Skeletal muscle satellite cell (primary cell): ENCODE data around the gene DIPK1A.

ENCODE experiments used
- H3K27me3 ChIP-seq: 2 replicates; pipeline ENCODE4 v1.7.0; 2013; ENCODE audit warnings: low read length; ENCODE audit not compliant: control insufficient read depth, insufficient read depth
- H3K36me3 ChIP-seq: 2 replicates; pipeline ENCODE4 v1.7.0; 2013; ENCODE audit warnings: mild to moderate bottlenecking, control low read depth, low read length; ENCODE audit not compliant: insufficient read depth
- H3K4me1 ChIP-seq: 2 replicates; pipeline ENCODE4 v1.7.0; 2013; ENCODE audit warnings: low read length; ENCODE audit not compliant: control insufficient read depth, insufficient read depth
- H3K4me2 ChIP-seq: 2 replicates; pipeline ENCODE4 v1.7.0; 2013; ENCODE audit warnings: mild to moderate bottlenecking, low read length
- H3K4me3 ChIP-seq: 2 replicates; pipeline ENCODE4 v1.7.0; 2013; ENCODE audit warnings: low read length
- H3K9ac ChIP-seq: 2 replicates; pipeline ENCODE4 v1.7.0; 2013; ENCODE audit warnings: mild to moderate bottlenecking, low read depth, low read length, moderate library complexity
- H3K9me3 ChIP-seq: replicated peaks from 2 replicates; pipeline ENCODE4 v1.7.0; 2013; ENCODE audit warnings: mild to moderate bottlenecking, control low read depth, low read length

The DIPK1A gene

GRCh38 chr1:92822879-92823278 lies 138.4 kb downstream of the DIPK1A start:
- H3K27me3 ChIP-seq, result no peaks in the 10 kb centered on the region
- H3K9me3 ChIP-seq, result no peaks in the 10 kb centered on the region
- H3K4me2 ChIP-seq, result no peak overlapping the region
- no peaks in the 10 kb centered on the region for H3K36me3 ChIP-seq
- no peaks in the 10 kb centered on the region for H3K4me1 ChIP-seq
- H3K9ac ChIP-seq, result no peak overlapping the region
- H3K4me3 ChIP-seq, result no peak overlapping the region

- H3K4me2 ChIP-seq, result no peak overlapping the region
- H3K9me3 ChIP-seq, result no peaks in the 10 kb centered on the region
- H3K27me3 ChIP-seq, result no peaks in the 10 kb centered on the region
- H3K4me3 ChIP-seq, result no peak overlapping the region
- no peaks in the 10 kb centered on the region for H3K4me1 ChIP-seq
- H3K36me3 ChIP-seq, result no peaks in the 10 kb centered on the region
- no peak overlapping the region for H3K9ac ChIP-seq
Measured at GRCh38 chr1:92820551-92820950, 140.7 kb downstream of the DIPK1A start.

- Histone ChIP-seq H3K4me2 (no peak overlapping the region), H3K9me3 (no peaks in the 10 kb centered on the region), H3K4me1 (no peaks in the 10 kb centered on the region), H3K36me3 (no peaks in the 10 kb centered on the region), H3K9ac (no peak overlapping the region), H3K27me3 (no peaks in the 10 kb centered on the region), H3K4me3 (no peak overlapping the region)
Measured at GRCh38 chr1:92820024-92820423, 141.2 kb downstream of the DIPK1A start.

- Histone ChIP-seq H3K27me3 (no peaks in the 10 kb centered on the region), H3K9ac (no peak overlapping the region), H3K4me2 (no peak overlapping the region), H3K4me1 (no peaks in the 10 kb centered on the region), H3K36me3 (no peaks in the 10 kb centered on the region), H3K9me3 (no peaks in the 10 kb centered on the region), H3K4me3 (no peak overlapping the region)
Measured at GRCh38 chr1:92817986-92818764, 143.1 kb downstream of the DIPK1A start.

- Histone ChIP-seq H3K27me3 (no peaks in the 10 kb centered on the region), H3K9me3 (no peaks in the 10 kb centered on the region), H3K9ac (no peak overlapping the region), H3K4me2 (no peak overlapping the region), H3K4me1 (no peaks in the 10 kb centered on the region), H3K4me3 (no peak overlapping the region), H3K36me3 (no peaks in the 10 kb centered on the region)
Measured at GRCh38 chr1:92817137-92817697, 144.0 kb downstream of the DIPK1A start.

GRCh38 chr1:92816732-92817131 lies 144.5 kb downstream of the DIPK1A start:
- H3K4me1 ChIP-seq, result no peaks in the 10 kb centered on the region
- no peaks in the 10 kb centered on the region for H3K9me3 ChIP-seq
- no peak overlapping the region for H3K4me2 ChIP-seq
- no peaks in the 10 kb centered on the region for H3K36me3 ChIP-seq
- no peaks in the 10 kb centered on the region for H3K27me3 ChIP-seq
- no peak overlapping the region for H3K4me3 ChIP-seq
- no peak overlapping the region for H3K9ac ChIP-seq

GRCh38 chr1:92808381-92808780 lies 152.9 kb downstream of the DIPK1A start:
- H3K4me1 ChIP-seq, result peaks cover 20% of the 10 kb centered on the region
- no peaks in the 10 kb centered on the region for H3K9me3 ChIP-seq
- no peak overlapping the region for H3K9ac ChIP-seq
- H3K36me3 ChIP-seq, result no peaks in the 10 kb centered on the region
- H3K27me3 ChIP-seq, result no peaks in the 10 kb centered on the region
- peak overlapping the region; percentile 16 for H3K4me2 ChIP-seq
- no peak overlapping the region for H3K4me3 ChIP-seq

- peak overlapping the region; percentile 48 for H3K4me2 ChIP-seq
- peaks cover 20% of the 10 kb centered on the region for H3K4me1 ChIP-seq
- H3K4me3 ChIP-seq, result no peak overlapping the region
- no peaks in the 10 kb centered on the region for H3K9me3 ChIP-seq
- H3K9ac ChIP-seq, result peak overlapping the region; percentile 29
- H3K36me3 ChIP-seq, result no peaks in the 10 kb centered on the region
- no peaks in the 10 kb centered on the region for H3K27me3 ChIP-seq
Measured at GRCh38 chr1:92805216-92805615, 156.0 kb downstream of the DIPK1A start.

- Histone ChIP-seq H3K9me3 (no peaks in the 10 kb centered on the region), H3K9ac (peak overlapping the region; percentile 29), H3K4me3 (no peak overlapping the region), H3K4me2 (peak overlapping the region; percentile 48), H3K27me3 (no peaks in the 10 kb centered on the region), H3K36me3 (no peaks in the 10 kb centered on the region), H3K4me1 (peaks cover 20% of the 10 kb centered on the region)
Measured at GRCh38 chr1:92804721-92805201, 156.5 kb downstream of the DIPK1A start.

GRCh38 chr1:92803140-92803887 lies 157.9 kb downstream of the DIPK1A start:
- Histone ChIP-seq H3K36me3 (no peaks in the 10 kb centered on the region), H3K4me3 (no peak overlapping the region), H3K9me3 (no peaks in the 10 kb centered on the region), H3K4me1 (peaks cover 16% of the 10 kb centered on the region), H3K4me2 (no peak overlapping the region), H3K9ac (no peak overlapping the region), H3K27me3 (no peaks in the 10 kb centered on the region)

GRCh38 chr1:92797961-92798360 lies 163.3 kb downstream of the DIPK1A start:
- Histone ChIP-seq H3K36me3 (no peaks in the 10 kb centered on the region), H3K4me3 (no peak overlapping the region), H3K9me3 (no peaks in the 10 kb centered on the region), H3K4me2 (no peak overlapping the region), H3K27me3 (peaks cover 2% of the 10 kb centered on the region), H3K9ac (no peak overlapping the region), H3K4me1 (no peaks in the 10 kb centered on the region)
